Measurements from ENCODE around the gene HADH.
"Not testable (repeated sequence)": the region's sequence is repeated elsewhere in the genome, so short reads cannot be mapped to it uniquely, and the experiment has no call there.

HADH gene

GRCh38 chr4:107989537-107990386 is at the start of gene HADH:
Gene HADH, plus strand, starts transcription at chr4:107989889. Its CDS starts 44 bp downstream, at chr4:107989933.
- peak; percentile 67 for DNase-seq

DNA sequence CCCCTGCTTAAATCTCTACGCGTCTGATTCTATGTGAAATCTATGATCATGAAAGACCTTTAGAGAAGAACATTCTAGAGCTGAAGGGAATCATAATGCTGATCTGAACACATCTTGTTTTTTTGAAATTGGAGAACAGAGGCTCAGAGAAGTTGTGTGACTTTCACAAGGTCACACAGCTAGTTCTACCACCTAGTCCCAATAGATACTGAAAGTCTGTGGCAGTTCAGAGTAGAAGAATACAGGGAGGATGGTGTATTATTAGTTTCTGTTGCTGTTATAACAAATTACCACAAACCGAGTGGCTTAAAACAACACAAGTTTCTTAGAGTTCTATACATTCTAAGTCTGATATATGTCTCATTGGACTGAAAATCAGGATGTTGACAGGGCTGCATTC is 43.9 kb upstream of the HADH start:
- DNase-seq = no peak

DNA sequence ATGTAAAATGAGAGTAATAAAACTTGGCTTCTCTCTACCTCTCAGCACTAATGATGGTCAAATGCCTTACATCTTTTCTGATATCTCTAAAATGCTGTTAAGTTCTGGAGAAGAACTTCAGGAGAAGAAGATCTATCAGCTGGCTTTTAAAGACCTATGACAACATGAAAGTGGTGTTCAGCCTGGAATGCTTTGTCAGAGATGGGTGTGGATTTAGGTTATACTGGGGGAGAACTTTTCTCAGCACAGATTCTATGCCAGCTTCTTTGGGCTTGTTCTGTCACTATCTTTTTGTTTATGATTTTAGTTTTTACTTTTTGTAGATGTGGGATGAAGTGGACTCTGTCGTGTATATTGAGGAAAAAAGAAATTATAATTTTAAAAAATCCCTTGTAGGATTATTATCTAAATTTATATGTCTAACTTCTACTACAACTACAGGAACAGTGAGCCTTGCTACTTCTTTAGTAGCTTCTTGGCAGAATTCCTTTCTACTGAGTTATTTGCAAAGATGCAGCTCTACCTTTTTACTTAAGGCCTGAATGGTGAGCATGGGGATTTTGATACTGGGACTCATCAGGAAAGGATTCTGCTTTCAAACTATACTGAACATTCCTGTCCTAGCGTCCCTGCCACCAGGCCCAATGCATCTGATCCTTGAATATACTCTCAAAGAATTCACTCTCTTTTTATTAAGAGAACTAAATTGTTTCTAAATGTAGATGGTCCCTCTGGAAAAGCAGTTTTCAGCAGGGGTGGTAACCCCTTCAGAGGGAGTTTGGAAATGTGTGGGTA is 38.7 kb upstream of the HADH start:
- DNase-seq = no peak

GRCh38 chr4:107951551-107951950 is 38.1 kb upstream of the HADH start:
- DNase-seq = no peak

DNA sequence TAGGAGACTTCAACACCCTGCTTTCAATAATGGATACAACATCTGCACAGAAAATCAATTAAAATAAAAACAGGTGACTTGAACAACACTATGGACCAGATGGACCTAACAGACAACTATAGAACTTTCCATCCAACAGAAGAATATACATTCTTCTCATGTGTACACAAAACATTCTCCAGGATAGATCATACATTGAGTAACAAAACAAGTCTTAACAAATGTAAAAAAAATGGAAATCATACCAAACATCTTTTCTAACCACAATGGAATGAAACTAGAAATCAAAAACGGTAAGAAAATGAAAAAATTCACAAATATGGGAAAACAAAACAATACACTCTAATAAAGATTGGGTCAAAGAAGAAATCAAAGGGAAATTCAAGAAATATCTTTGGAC is 33.7 kb upstream of the HADH start:
- DNase-seq = no peak

DNA sequence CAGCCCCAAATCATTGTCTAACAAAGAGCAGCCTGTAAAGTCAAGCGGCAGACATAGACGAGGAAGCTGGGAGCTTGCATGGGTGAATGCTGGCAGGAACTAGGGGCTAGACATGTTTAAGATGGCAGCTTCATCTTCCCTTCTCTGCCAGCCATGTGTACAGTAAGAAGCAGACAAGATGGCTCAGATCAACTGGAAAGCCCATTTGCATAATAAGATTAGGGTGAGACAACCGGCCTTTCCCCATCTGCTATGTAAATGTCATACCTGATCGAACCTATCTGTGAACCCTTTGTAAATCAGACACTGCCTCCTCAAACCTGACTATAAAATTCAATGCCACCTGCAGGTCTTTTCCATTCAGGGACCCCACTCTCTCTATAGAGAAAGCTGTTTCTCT is 22.8 kb upstream of the HADH start:
- no peak for DNase-seq

GRCh38 chr4:107967519-107967918 is 22.2 kb upstream of the HADH start:
- not testable (repeated sequence) for DNase-seq

DNA sequence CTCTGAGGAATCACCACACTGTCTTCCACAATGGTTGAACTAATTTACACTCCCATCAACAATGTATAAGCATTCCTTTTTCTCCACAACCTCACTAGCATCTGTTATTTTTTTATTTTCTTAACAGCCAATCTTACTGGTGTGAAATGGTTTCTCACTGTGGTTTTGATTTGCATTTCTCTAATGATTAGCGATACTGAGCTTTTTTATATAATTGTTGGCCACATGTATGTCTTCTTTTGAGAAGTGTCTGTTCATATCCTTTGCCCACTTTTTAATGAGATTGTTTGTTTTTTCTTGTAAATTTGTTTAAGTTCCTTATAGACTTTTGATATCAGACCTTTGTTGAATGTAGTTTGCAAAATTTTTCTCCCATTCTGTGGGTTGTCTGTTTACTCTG is 21.8 kb upstream of the HADH start:
- DNase-seq = not testable (repeated sequence)

GRCh38 chr4:107970063-107970798 is 19.5 kb upstream of the HADH start:
- DNase-seq = no peak

DNA sequence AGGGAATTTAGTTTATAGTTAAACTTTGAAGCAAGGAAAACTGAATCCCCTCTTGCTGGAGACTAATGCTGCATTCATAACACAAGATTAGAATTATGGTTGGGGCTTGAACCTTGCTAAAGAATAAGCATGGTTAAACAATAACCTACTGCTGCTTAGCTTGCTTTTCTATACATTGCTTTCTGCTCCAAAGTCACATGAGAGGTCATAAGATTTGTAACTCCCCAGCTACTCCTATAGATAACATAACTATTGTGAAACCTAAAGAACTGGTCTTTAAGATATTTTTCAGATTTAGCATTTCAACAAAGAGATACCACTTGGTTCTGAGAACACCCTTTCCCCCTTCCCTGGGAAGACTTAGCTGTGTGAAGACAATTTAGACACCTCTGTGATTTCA is 17.1 kb upstream of the HADH start:
- DNase-seq = no peak

- no peak for DNase-seq
Measured at GRCh38 chr4:107974523-107974922, 15.2 kb upstream of the HADH start.

DNA sequence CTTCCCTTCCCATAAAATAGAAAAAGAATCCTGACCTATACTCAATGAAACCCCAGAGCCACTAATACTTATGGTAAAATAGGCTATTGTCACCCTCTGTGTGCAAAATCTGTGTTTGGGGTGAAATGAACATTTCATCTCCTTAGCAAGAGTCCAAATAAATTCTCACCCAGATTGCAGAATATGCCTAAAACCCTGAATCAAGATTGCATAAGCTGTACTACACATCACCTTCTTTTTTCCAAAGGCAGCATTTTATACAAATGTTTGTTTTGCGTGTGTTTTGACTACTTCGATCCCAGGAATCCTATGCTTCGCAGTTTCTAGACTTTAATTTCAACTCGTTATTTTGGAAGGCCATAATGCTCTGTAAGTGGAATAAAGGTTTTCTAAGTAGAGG is 12.2 kb upstream of the HADH start:
- no peak for DNase-seq

GRCh38 chr4:107977966-107978705 is 11.6 kb upstream of the HADH start:
- DNase-seq = peak; percentile 86

- DNase-seq = peak; percentile 64
Measured at GRCh38 chr4:107978716-107979451, 10.8 kb upstream of the HADH start.

DNA sequence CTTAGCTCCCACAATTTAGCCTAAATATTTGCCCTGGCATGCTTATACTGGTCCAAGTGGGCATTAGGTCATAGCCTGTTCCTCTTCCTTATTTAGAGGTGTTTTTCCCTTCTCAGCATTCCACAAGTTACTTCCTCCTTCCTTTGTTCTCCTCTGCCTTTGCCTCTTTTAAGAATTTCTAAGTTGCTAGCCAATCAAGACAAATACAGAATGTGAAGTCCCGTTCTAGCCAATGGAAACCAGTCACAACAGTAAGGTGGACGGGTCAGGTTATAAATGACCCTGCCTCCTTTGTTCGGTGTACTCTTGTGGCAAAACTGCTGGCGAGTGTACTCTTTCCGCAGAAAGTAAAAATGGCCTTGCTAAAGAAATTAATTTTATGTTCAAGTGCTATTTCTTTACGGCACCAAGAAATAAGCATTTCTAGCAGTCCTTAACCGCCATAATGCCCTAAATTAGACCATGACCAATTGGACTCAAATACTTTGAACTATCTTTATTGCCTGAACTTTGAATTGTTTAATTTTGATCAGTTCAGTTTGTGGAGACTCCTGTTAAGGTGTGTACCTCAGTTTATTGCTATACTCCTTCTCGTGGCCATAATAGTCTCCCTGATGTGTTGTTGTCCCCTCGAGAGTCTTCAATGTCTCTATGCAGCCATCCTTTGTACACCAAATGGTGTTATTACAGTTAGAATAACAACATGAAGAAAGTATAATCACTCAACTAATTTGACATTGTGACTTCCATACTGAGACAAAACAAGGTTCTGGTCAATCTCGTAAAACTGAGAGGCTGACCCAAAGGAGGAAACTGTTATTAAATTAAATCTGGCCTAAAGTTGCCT is 1.6 kb upstream of the HADH start:
- DNase-seq = no peak

DNA sequence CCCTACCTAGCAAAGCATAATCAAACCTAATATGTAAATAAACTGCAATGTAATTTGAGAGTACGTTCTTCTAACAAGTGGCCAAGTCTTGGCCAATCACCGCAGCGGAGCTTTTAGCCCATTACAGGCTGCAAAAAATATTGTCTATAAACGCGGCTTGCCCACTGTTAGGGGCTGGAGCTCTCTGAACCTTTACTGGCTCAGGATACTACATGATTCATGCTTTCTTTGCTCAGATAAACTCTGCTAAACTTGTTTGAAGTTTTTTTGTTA is 990 bp upstream of the HADH start:
- no peak for DNase-seq

DNA sequence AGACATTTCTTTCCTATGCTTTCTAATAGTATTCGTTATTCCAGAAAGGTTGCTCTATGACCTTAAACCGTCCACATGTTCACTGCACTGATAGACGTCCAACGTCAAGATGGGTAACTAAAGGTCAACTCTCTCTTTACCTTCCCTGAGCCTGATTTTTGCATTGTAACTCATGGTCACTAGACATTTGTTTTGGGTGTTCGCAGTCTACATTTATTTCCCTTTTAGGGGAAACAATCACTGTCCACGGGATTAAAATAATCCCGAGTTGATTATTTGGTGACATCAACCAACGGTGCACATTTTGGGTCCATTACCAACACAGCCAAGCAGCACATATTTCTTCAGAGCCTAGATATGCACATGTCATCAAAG is 540 bp upstream of the HADH start:
- DNase-seq = no peak

DNA sequence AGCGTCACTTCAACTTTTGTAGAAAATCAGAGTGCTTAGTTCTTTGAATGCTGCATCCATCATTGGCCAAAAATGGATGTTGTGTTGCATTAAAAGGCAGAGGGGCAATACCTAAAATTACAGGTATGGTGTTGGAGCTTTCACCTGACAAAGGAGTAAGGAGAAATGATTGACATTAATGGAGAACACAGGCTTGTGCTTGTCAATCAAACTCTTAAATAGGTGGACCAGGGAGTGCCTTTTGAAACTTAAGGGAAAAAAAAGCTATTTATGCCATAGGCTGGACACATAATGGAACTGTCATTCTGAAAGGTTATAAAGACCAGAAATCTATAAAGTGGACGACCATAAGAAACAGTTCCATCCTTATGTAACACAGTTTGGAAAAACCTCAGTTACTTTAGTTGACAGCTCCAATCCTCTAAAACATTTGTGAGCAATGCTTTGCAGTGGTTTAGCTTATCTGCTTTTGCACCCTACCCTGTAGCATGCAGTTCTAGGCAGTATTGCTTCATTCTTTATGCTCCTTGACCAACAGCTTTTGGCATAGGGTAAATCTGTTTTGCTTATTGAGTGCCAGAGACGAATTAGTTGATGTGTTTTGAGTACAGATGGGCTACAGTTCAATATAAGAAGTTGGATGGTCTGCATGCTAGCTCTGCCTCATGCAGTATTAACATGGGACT is 2.4 kb downstream of the HADH start:
- DNase-seq = no peak

- no peak for DNase-seq
Measured at GRCh38 chr4:107993969-107994368, 4.3 kb downstream of the HADH start.

GRCh38 chr4:107994894-107995293 is 5.2 kb downstream of the HADH start:
- DNase-seq = no peak
